Loucy (cell line): ENCODE results near the gene POPDC2.

Experiments used
- H2AFZ ChIP-seq: fragments of 200-600 bp; sonication (generic); 2 replicates; pipeline ENCODE4 v1.6.0; 2016; ENCODE audit warnings: antibody characterized with exemption, mild to moderate bottlenecking, low read length, moderate library complexity
- H3F3A ChIP-seq: fragments of 200-600 bp; 2 replicates; pipeline ENCODE4 v1.6.0; 2016; ENCODE audit warnings: antibody characterized with exemption, low read depth, mild to moderate bottlenecking
- H3K27me3 ChIP-seq: fragments of 200-600 bp; sonication (generic); 2 replicates; pipeline ENCODE4 v1.6.1; 2014; ENCODE audit warnings: low read length, mild to moderate bottlenecking; ENCODE audit not compliant: insufficient read depth, poor library complexity, severe bottlenecking
- H3K36me3 ChIP-seq: fragments of 200-600 bp; sonication (generic); 2 replicates; pipeline ENCODE4 v1.6.1; 2016; ENCODE audit warnings: low read length; ENCODE audit not compliant: insufficient read depth
- H3K4me1 ChIP-seq: fragments of 200-600 bp; sonication (generic); 2 replicates; pipeline ENCODE4 v1.5.1; 2014; ENCODE audit warnings: low read length, mild to moderate bottlenecking; ENCODE audit not compliant: insufficient read depth, poor library complexity, severe bottlenecking
- H3K4me2 ChIP-seq: fragments of 200-600 bp; sonication (generic); 2 replicates; pipeline ENCODE4 v1.6.0; 2014; ENCODE audit warnings: antibody characterized with exemption, low read length, low read depth, mild to moderate bottlenecking; ENCODE audit not compliant: poor library complexity, severe bottlenecking
- H3K4me3 ChIP-seq: fragments of 200-600 bp; sonication (generic); 2 replicates; pipeline ENCODE4 v1.5.1; 2014; ENCODE audit warnings: low read length, mild to moderate bottlenecking, mixed read lengths; ENCODE audit not compliant: poor library complexity, severe bottlenecking
- H3K79me2 ChIP-seq: fragments of 200-600 bp; sonication (generic); 2 replicates; pipeline ENCODE4 v1.6.1; 2014; ENCODE audit warnings: low read length; ENCODE audit not compliant: insufficient read depth
- H3K9ac ChIP-seq: fragments of 200-600 bp; sonication (generic); 2 replicates; pipeline ENCODE4 v1.6.0; 2014; ENCODE audit warnings: mild to moderate bottlenecking, low read depth, low read length, moderate library complexity; ENCODE audit not compliant: poor library complexity, severe bottlenecking
- H3K9me2 ChIP-seq: fragments of 200-600 bp; sonication (generic); replicated peaks from 2 replicates; pipeline ENCODE4 v1.6.1; 2016; ENCODE audit warnings: low read depth, low read length, mixed read lengths
- H3K9me3 ChIP-seq: fragments of 200-600 bp; sonication (generic); 2 replicates; pipeline ENCODE4 v1.6.1; 2014; ENCODE audit warnings: mild to moderate bottlenecking, antibody characterized with exemption, low read length, low read depth; ENCODE audit not compliant: insufficient read depth
- H4K20me1 ChIP-seq: fragments of 200-600 bp; sonication (generic); 2 replicates; pipeline ENCODE4 v1.6.0; 2014; ENCODE audit warnings: antibody characterized with exemption, low read length, mild to moderate bottlenecking; ENCODE audit not compliant: insufficient read depth, poor library complexity, severe bottlenecking
- EZH2phosphoT487 ChIP-seq: fragments of 200-600 bp; IDR thresholded peaks from 2 replicates; pipeline ENCODE4 v1.6.1; 2018; ENCODE audit warnings: antibody characterized with exemption, mild to moderate bottlenecking, moderate library complexity, borderline replicate concordance
- TF ChIP-seq, protein P1 (sequence below): fragments of 200-600 bp; sonication (generic); conservative IDR thresholded peaks from 2 replicates; pipeline ENCODE4 v1.5.1; 2014; ENCODE audit warnings: mild to moderate bottlenecking, antibody characterized with exemption, low read length

Gene POPDC2

DNA sequence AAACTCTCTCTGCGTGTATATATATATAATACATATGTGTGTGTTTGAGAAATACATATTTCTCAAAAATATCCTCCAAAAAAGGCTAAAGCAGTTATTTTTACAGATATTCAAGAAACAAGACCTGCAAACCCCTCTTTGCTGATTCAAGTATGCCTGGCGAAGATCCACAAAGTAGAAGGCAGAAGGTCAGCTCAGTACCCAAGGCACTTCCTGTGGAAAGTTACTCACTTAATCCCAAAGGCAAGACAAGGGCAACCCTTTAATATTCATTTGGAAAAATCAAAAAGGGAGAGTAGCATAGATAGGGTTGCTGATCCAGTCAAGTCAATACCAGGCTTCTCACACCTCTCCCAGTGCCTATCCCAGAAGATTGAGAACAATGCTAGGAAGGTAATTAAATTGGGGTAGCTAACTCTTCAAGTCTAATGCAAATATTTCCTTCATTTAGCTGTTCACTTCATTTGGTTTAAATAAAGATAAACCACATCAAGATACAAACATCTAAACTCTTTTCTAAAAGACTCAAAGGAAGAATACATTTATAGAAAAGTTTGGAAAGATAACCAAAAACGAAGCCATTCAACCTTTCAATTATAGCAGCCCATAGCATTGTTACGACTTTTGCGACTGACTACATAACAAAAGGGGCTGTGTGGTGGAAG lies 9.6 kb upstream of the POPDC2 start:
- Histone ChIP-seq H2AFZ (no peak overlapping the region), H3K9me2 (no peaks in the 10 kb centered on the region), H3K9me3 (no peaks in the 10 kb centered on the region), H3K4me3 (no peak overlapping the region), H3K4me2 (peak overlapping the region; percentile 30), H3K27me3 (no peaks in the 10 kb centered on the region), H3K36me3 (peaks cover 23% of the 10 kb centered on the region), H3F3A (no peaks in the 10 kb centered on the region), H3K9ac (no peak overlapping the region), H3K79me2 (peaks cover 23% of the 10 kb centered on the region; the same call in 1 of the 2 replicates), H4K20me1 (peaks cover under 1% of the 10 kb centered on the region), H3K4me1 (peaks cover 30% of the 10 kb centered on the region)
- TF ChIP-seq EZH2phosphoT487 = no peak
- TF ChIP-seq, protein P1, sequence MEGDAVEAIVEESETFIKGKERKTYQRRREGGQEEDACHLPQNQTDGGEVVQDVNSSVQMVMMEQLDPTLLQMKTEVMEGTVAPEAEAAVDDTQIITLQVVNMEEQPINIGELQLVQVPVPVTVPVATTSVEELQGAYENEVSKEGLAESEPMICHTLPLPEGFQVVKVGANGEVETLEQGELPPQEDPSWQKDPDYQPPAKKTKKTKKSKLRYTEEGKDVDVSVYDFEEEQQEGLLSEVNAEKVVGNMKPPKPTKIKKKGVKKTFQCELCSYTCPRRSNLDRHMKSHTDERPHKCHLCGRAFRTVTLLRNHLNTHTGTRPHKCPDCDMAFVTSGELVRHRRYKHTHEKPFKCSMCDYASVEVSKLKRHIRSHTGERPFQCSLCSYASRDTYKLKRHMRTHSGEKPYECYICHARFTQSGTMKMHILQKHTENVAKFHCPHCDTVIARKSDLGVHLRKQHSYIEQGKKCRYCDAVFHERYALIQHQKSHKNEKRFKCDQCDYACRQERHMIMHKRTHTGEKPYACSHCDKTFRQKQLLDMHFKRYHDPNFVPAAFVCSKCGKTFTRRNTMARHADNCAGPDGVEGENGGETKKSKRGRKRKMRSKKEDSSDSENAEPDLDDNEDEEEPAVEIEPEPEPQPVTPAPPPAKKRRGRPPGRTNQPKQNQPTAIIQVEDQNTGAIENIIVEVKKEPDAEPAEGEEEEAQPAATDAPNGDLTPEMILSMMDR = no peak

DNA sequence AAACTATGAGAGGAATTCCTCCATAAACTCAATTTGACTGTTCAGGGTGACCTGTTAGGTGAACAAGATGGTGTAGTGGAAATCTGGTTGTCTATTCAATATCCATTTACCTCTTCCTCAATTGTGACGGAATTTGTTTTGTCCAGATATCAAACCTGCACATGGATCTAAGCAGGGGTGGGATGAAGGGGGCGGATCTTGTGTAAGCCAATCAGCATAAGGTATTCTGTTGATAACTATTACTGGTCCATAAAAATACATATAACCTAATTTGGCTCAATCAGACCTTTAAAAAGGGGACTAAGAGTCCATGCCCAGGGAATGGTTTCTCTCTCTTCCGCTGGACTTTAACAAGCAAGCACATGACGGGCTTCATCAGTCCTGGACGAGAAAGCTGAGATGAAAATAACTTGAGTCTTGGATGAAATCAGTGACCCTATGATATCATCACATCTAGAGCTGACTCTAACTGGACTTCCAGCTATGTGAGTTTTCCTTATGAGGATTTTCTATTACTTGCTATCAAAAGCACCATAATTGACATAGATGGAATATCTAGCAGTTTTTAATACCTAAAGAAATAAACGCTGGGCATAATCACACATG lies 5.7 kb upstream of the POPDC2 start:
- no peak overlapping the region for H3K4me2 ChIP-seq
- H3K9me3 ChIP-seq = no peaks in the 10 kb centered on the region
- H3K9ac ChIP-seq = no peak overlapping the region
- no peak overlapping the region for H2AFZ ChIP-seq
- H3K4me1 ChIP-seq = peaks cover 9% of the 10 kb centered on the region
- no peaks in the 10 kb centered on the region for H3K9me2 ChIP-seq
- H3K36me3 ChIP-seq = peaks cover 4% of the 10 kb centered on the region
- no peaks in the 10 kb centered on the region for H3F3A ChIP-seq
- H3K79me2 ChIP-seq = no peaks in the 10 kb centered on the region
- no peak for TF ChIP-seq EZH2phosphoT487
- TF ChIP-seq, protein P1 = no peak
- H3K27me3 ChIP-seq = no peaks in the 10 kb centered on the region
- H3K4me3 ChIP-seq = no peak overlapping the region
- no peaks in the 10 kb centered on the region for H4K20me1 ChIP-seq

DNA sequence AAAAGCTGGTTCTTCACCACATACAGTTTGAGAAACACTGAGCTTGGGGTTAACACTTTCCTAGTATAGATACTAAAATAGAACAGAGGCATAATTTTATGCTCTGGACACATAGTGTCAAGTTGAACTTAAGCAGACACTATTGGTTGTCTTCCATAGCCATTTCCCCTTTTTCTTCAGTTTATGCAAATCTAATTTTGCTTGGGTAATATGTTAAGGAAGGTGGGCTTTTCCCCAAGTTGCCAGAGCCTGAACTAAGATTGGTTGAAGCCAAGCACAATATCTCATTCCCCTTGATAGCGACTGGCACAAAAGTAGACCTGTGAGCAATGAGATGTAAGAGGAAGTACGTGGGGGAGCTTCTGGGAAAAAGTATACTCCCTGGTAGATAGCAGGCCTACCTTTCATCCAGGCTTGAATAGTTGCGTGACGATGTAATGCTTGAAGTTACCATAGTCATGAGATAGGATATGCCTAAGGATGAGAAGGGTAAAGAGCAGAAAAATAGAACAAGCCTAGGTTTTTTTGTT lies 4.5 kb upstream of the POPDC2 start:
- no peak overlapping the region for H2AFZ ChIP-seq
- no peaks in the 10 kb centered on the region for H3K79me2 ChIP-seq
- H3K4me2 ChIP-seq = no peak overlapping the region
- H3K9ac ChIP-seq = no peak overlapping the region
- no peaks in the 10 kb centered on the region for H3K9me3 ChIP-seq
- no peak overlapping the region for H3K4me3 ChIP-seq
- no peaks in the 10 kb centered on the region for H3K9me2 ChIP-seq
- peaks cover 2% of the 10 kb centered on the region for H3K4me1 ChIP-seq
- H3F3A ChIP-seq = no peaks in the 10 kb centered on the region
- no peak for TF ChIP-seq EZH2phosphoT487
- TF ChIP-seq, protein P1 = no peak
- H3K27me3 ChIP-seq = no peaks in the 10 kb centered on the region
- H4K20me1 ChIP-seq = no peaks in the 10 kb centered on the region
- peaks cover 4% of the 10 kb centered on the region for H3K36me3 ChIP-seq
